Endodermal cell (in vitro differentiated cells): Measurements from ENCODE around the gene KIAA1671. TPM values are rescaled to one million over a fixed set of nuclear protein-coding genes. Genes with fewer than 3 reads are reported as not detected.

Source experiments
- DNase-seq: peaks from one replicate; pipeline ENCODE4 v3.0.0-alpha.2; 2017
- H3K27ac ChIP-seq: 2 replicates; pipeline ENCODE4 v1.5.1; 2013; ENCODE audit warnings: mild to moderate bottlenecking, low read depth, low read length, moderate library complexity
- H3K27me3 ChIP-seq: 2 replicates; pipeline ENCODE4 v1.6.1; 2013; ENCODE audit warnings: mild to moderate bottlenecking, low read length, moderate library complexity; ENCODE audit not compliant: insufficient read depth, control insufficient read depth, poor library complexity, severe bottlenecking
- H3K36me3 ChIP-seq: 2 replicates; pipeline ENCODE4 v1.7.0; 2013; ENCODE audit warnings: mild to moderate bottlenecking, low read length, moderate library complexity; ENCODE audit not compliant: control insufficient read depth, insufficient read depth
- H3K4me1 ChIP-seq: one replicate; pipeline ENCODE4 v1.7.0; 2013; ENCODE audit warnings: low read length; ENCODE audit not compliant: control insufficient read depth, insufficient read depth
- H3K4me3 ChIP-seq: 2 replicates; pipeline ENCODE4 v1.5.1; 2013; ENCODE audit warnings: mild to moderate bottlenecking, low read length, moderate library complexity
- H3K9ac ChIP-seq: 2 replicates; pipeline ENCODE4 v1.6.1; 2013; ENCODE audit warnings: mild to moderate bottlenecking, low read length, moderate library complexity; ENCODE audit not compliant: poor library complexity, severe bottlenecking; ENCODE audit errors: extremely low read depth
- H3K9me3 ChIP-seq: 2 replicates; pipeline ENCODE4 v1.6.1; 2013; ENCODE audit warnings: mild to moderate bottlenecking, low read length, moderate library complexity; ENCODE audit not compliant: control insufficient read depth
- H3K27ac Mint-ChIP-seq: 2 replicates; pipeline ENCODE4 v1.8.0; 2020; ENCODE audit warnings: mixed read lengths
- H3K27me3 Mint-ChIP-seq: 2 replicates; pipeline ENCODE4 v1.8.0; 2021; ENCODE audit warnings: mild to moderate bottlenecking, mixed read lengths; ENCODE audit not compliant: insufficient read depth
- H3K36me3 Mint-ChIP-seq: 2 replicates; pipeline ENCODE4 v1.8.0; 2020; ENCODE audit warnings: low read depth, mixed read lengths
- H3K4me1 Mint-ChIP-seq: 2 replicates; pipeline ENCODE4 v1.8.0; 2020; ENCODE audit warnings: mixed read lengths
- H3K4me3 Mint-ChIP-seq: 2 replicates; pipeline ENCODE4 v1.8.0; 2020; ENCODE audit warnings: mild to moderate bottlenecking, moderate library complexity, mixed read lengths
- H3K9me3 Mint-ChIP-seq: 2 replicates; pipeline ENCODE4 v1.8.0; 2020; ENCODE audit warnings: mild to moderate bottlenecking, mixed read lengths
- CTCF ChIP-seq: fragments of 200-600 bp; sonication (generic); conservative IDR thresholded peaks from 2 replicates; pipeline ENCODE4 v1.5.0; 2021; ENCODE audit warnings: antibody characterized with exemption, mild to moderate bottlenecking
- WGBS, 2 experiments: methylation state at CpG; one replicate each; pipeline versions ENCODE4 v1.1.5 to v1.1.7; 2013; ENCODE audit warnings: missing lambda C conversion rate in 2 of 2, mixed read lengths in 1 of 2; ENCODE audit not compliant: insufficient coverage in 1 of 2, insufficient read length in 1 of 2; 5-methylcytosine and 5-hydroxymethylcytosine counted together
- total RNA-seq, 2 donors: library from RNA; stranded (reverse); fragmentation: NEBNext Ultra II Directional in 1 of 2; extraction: Animal tissue kit (Norgen Biotek cat#: 25700) in 1 of 2; gene quantifications; 2 replicates in 1 of 2; 3 replicates in 1 of 2; pipeline ENCODE4 v1.2.1, GENCODE V29; 2021

KIAA1671 gene
- total RNA-seq, 2 donors from 2014 or later: 38.8 to 43.7 TPM

- WGBS, 2 experiments: 95 to 97% methylated on average over 6 to 7 of the region's 7 CpGs
- Mint-ChIP-seq H3K4me1 (peaks cover 16% of the 10 kb centered on the region), H3K36me3 (no peaks in the 10 kb centered on the region), H3K27me3 (no peaks in the 10 kb centered on the region), H3K9me3 (no peaks in the 10 kb centered on the region), H3K27ac (no peak overlapping the region), H3K4me3 (no peak overlapping the region)
- TF ChIP-seq CTCF: no peak
- Histone ChIP-seq H3K27me3 (no peaks in the 10 kb centered on the region), H3K4me3 (no peak overlapping the region), H3K9me3 (no peaks in the 10 kb centered on the region), H3K27ac (no peak overlapping the region), H3K9ac (no peak overlapping the region), H3K4me1 (peaks cover 2% of the 10 kb centered on the region), H3K36me3 (no peaks in the 10 kb centered on the region)
- DNase-seq: no peak
These were observed 5.1 kb upstream of the KIAA1671 start for GRCh38 chr22:24947383-24947782.

GRCh38 chr22:24947881-24948280, 4.6 kb upstream of the KIAA1671 start:
- H3K9me3 ChIP-seq: no peaks in the 10 kb centered on the region
- no peaks in the 10 kb centered on the region for H3K27me3 ChIP-seq
- Mint-ChIP-seq H3K4me3 (no peak overlapping the region), H3K4me1 (peaks cover 16% of the 10 kb centered on the region), H3K27ac (peak overlapping the region; percentile 54), H3K36me3 (no peaks in the 10 kb centered on the region), H3K27me3 (no peaks in the 10 kb centered on the region), H3K9me3 (no peaks in the 10 kb centered on the region)
- WGBS, 2 experiments: 80 to 85% methylated on average over 12 of the region's 12 CpGs
- H3K4me3 ChIP-seq: no peak overlapping the region
- H3K9ac ChIP-seq: no peak overlapping the region
- H3K36me3 ChIP-seq: no peaks in the 10 kb centered on the region
- no peak overlapping the region for H3K27ac ChIP-seq
- no peak for TF ChIP-seq CTCF
- H3K4me1 ChIP-seq: peaks cover 2% of the 10 kb centered on the region
- no peak for DNase-seq

GRCh38 chr22:24948356-24949202, 3.9 kb upstream of the KIAA1671 start:
- peak overlapping the region; percentile 54 for H3K27ac Mint-ChIP-seq
- no peaks in the 10 kb centered on the region for H3K36me3 Mint-ChIP-seq
- no peaks in the 10 kb centered on the region for H3K27me3 Mint-ChIP-seq

More at GRCh38 chr22:24948356-24949202, 3.9 kb upstream of the KIAA1671 start:
- Histone ChIP-seq H3K27ac (no peak overlapping the region), H3K9ac (no peak overlapping the region), H3K27me3 (no peaks in the 10 kb centered on the region), H3K9me3 (no peaks in the 10 kb centered on the region), H3K4me3 (no peak overlapping the region), H3K36me3 (no peaks in the 10 kb centered on the region), H3K4me1 (peaks cover 2% of the 10 kb centered on the region)
- H3K4me1 Mint-ChIP-seq: peaks cover 19% of the 10 kb centered on the region
- no peaks in the 10 kb centered on the region for H3K9me3 Mint-ChIP-seq
- TF ChIP-seq CTCF: peak; percentile 61
- peak; percentile 82 for DNase-seq
- H3K4me3 Mint-ChIP-seq: no peak overlapping the region
- 85 to 97% methylated on average over 8 to 13 of the region's 13 CpGs for WGBS, 2 experiments
